Sigmoid colon (tissue), 7 donors: ENCODE results near the gene SH3RF2. TPM values are rescaled to one million over a fixed set of nuclear protein-coding genes. Genes with fewer than 3 reads are reported as not detected.

Experiments
- DNase-seq: peaks from one replicate; pipeline ENCODE4 v3.0.0-alpha.2; 2019
- H3K27ac ChIP-seq, 4 donors: fragments of 200-600 bp; sonication (generic); one replicate each; pipeline ENCODE4 v1.5.1; 2016 to 2019; ENCODE audit warnings: mild to moderate bottlenecking in 1 of 4
- H3K27me3 ChIP-seq, 3 donors: fragments of 200-600 bp; sonication (generic); one replicate each; pipeline ENCODE4 v1.5.1; 2019; ENCODE audit warnings: mild to moderate bottlenecking in 1 of 3
- H3K36me3 ChIP-seq, 4 donors: fragments of 200-600 bp; sonication (generic); one replicate each; pipeline ENCODE4 v1.5.1; 2016 to 2019
- H3K4me1 ChIP-seq, 4 donors: fragments of 200-600 bp; sonication (generic); one replicate each; pipeline ENCODE4 v1.5.1; 2017 to 2019
- H3K4me3 ChIP-seq, 4 donors: fragments of 200-600 bp; sonication (generic); one replicate each; pipeline ENCODE4 v1.5.1; 2017 to 2019; ENCODE audit warnings: mild to moderate bottlenecking in 2 of 4, moderate library complexity in 1 of 4
- H3K9me3 ChIP-seq, 4 donors: fragments of 200-600 bp in 3 of 4; sonication (generic) in 3 of 4; one replicate each; pipeline versions ENCODE4 v1.5.1 to v1.6.1; 2013 to 2019
- EP300 ChIP-seq, 4 donors: sonication (generic); formaldehyde crosslinking; IDR thresholded peaks; one replicate each; pipeline ENCODE4 v1.6.1; 2017; ENCODE audit warnings: antibody characterized with exemption in 4 of 4
- POLR2A ChIP-seq, 2 donors: fragments of 450-650 bp; IDR thresholded peaks; one replicate each; pipeline ENCODE4 v1.6.1; 2016; ENCODE audit warnings: antibody characterized with exemption in 2 of 2, mild to moderate bottlenecking in 2 of 2, moderate library complexity in 2 of 2
- POLR2AphosphoS5 ChIP-seq, 4 donors: sonication (generic); formaldehyde crosslinking; IDR thresholded peaks; one replicate each; pipeline ENCODE4 v1.6.1; 2017; ENCODE audit warnings: antibody characterized with exemption in 4 of 4
- WGBS, 2 donors: extraction: QIAGEN DNeasy Blood & Tissue Kit; methylation state at CpG; one replicate each; pipeline ENCODE4 v1.1.7; 2013; 5-methylcytosine and 5-hydroxymethylcytosine counted together
- intact Hi-C: fragments of 100-400 bp; cut with DNase I; formaldehyde crosslinking; loops from one replicate; pipeline ENCODE4 v1.15.1; 2023
- polyA plus RNA-seq, 3 donors: library from polyadenylated mRNA; stranded (reverse); fragments of 200-250 nt; gene quantifications; one replicate each; pipeline ENCODE4 v1.2.3, GENCODE V29; 2013
- total RNA-seq, 4 donors: library from RNA; depleted of rRNA; stranded (reverse); fragments of >200 nt; gene quantifications; one replicate each; pipeline ENCODE4 v1.1.0, GENCODE V29; 2016
- TF ChIP-seq, protein P1 (sequence below), 4 experiments: fragments of 450-650 bp in 3 of 4; fragments of 200-600 bp in 1 of 4; IDR thresholded peaks; one replicate each; pipeline ENCODE4 v1.5.1; 2016 to 2019; ENCODE audit warnings: antibody characterized with exemption in 4 of 4, mild to moderate bottlenecking in 3 of 4, moderate library complexity in 2 of 4
- donor health status: healthy with polysubstance abuse.
- donor health status: Bipolar disorder and iron deficiency.
- donor health status: healthy.

The SH3RF2 gene
- total and polyA plus RNA-seq, 7 donors, result 0.28 to 37.9 (median 1.4) TPM

DNA sequence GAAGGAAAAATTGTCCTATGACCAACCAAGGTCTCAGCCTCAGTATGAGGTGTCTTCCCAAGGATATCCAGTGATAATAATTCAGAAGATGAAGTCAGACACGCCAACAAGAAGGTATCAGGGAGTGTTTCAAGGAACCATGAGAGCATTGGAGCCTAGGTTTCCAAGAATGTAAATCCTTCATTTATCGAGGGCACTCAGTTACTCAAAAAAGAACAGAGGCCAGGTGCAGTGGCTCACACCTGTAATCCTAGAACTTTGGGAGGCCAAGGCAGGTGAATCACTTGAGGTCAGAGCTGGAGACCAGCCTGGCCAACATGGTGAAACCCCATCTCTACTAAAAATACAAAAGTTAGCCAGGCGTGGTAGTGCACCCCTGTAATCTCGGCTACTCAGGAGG, 98.2 kb downstream of the SH3RF2 start:
- Histone ChIP-seq H3K4me3 (no peak overlapping the region), H3K36me3 (no peaks in the 10 kb centered on the region), H3K4me1 (no peaks in the 10 kb centered on the region), H3K27ac (no peak overlapping the region), H3K9me3 (no peaks in the 10 kb centered on the region), H3K27me3 (no peaks in the 10 kb centered on the region)
- WGBS, 2 donors, result 69 to 94% methylated on average over 4 of the region's 4 CpGs
- intact Hi-C loops, result no loop called here
- DNase-seq, result no peak
- TF ChIP-seq, protein P1, sequence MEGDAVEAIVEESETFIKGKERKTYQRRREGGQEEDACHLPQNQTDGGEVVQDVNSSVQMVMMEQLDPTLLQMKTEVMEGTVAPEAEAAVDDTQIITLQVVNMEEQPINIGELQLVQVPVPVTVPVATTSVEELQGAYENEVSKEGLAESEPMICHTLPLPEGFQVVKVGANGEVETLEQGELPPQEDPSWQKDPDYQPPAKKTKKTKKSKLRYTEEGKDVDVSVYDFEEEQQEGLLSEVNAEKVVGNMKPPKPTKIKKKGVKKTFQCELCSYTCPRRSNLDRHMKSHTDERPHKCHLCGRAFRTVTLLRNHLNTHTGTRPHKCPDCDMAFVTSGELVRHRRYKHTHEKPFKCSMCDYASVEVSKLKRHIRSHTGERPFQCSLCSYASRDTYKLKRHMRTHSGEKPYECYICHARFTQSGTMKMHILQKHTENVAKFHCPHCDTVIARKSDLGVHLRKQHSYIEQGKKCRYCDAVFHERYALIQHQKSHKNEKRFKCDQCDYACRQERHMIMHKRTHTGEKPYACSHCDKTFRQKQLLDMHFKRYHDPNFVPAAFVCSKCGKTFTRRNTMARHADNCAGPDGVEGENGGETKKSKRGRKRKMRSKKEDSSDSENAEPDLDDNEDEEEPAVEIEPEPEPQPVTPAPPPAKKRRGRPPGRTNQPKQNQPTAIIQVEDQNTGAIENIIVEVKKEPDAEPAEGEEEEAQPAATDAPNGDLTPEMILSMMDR (IDR thresholded peaks at IDR 0.05), result no peak
- TF ChIP-seq POLR2AphosphoS5 (IDR thresholded peaks at IDR 0.05), result no peak
- no peak for TF ChIP-seq POLR2A (IDR thresholded peaks at IDR 0.05)
- TF ChIP-seq EP300 (IDR thresholded peaks at IDR 0.05), result no peak

DNA sequence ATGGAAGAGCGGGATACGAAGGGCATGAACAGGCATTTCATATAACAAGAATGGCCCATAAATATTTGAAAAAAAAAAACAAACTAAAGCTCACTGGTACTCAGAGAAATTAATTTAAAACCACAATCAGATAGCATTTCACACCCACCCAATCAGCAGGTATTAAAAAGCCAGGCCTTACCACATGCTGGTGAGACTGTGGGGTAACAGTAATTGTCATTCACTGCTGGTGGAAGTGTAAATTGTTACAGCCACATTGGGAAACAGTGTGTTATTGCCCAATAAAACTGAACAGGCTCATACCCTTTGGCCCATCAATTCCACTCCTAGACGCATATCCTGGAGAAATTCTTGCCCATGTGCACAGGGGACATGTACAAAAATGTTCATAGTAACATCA, 103.0 kb downstream of the SH3RF2 start:
- DNase-seq, result no peak
- TF ChIP-seq POLR2AphosphoS5 (IDR thresholded peaks at IDR 0.05) (no peak), EP300 (IDR thresholded peaks at IDR 0.05) (no peak), POLR2A (IDR thresholded peaks at IDR 0.05) (no peak)
- TF ChIP-seq, protein P1 (IDR thresholded peaks at IDR 0.05), result no peak
- H3K9me3 ChIP-seq, result no peaks in the 10 kb centered on the region
- intact Hi-C loops, result no loop called here
- no peaks in the 10 kb centered on the region for H3K4me1 ChIP-seq
- 48 to 63% methylated on average over 3 of the region's 3 CpGs for WGBS, 2 donors
- no peak overlapping the region for H3K4me3 ChIP-seq
- no peaks in the 10 kb centered on the region for H3K27me3 ChIP-seq
- H3K36me3 ChIP-seq, result no peaks in the 10 kb centered on the region
- H3K27ac ChIP-seq, result no peak overlapping the region

DNA sequence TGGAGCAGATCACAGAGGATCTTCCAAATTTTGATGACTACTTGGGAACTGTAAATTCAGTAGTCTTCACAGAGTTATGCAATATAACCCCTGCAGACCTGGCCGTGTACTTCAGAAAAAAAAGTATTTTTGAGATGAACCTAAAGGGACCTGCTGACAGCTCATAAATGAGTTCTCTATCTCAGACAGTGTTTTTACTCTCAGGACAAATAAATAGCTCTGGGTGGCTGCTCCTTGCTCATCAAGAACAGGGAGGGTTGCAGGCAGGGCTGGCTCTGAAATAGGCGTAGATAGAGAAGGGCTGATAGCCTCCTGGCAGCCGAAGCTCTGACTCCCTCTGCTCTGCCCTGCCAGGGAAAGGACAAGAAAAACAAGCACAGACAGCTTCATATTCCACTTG, 104.1 kb downstream of the SH3RF2 start:
- intact Hi-C loops, result no loop called here
- no peak for TF ChIP-seq POLR2A (IDR thresholded peaks at IDR 0.05)
- TF ChIP-seq POLR2AphosphoS5 (IDR thresholded peaks at IDR 0.05), result no peak
- TF ChIP-seq, protein P1 (IDR thresholded peaks at IDR 0.05), result no peak
- no peak for TF ChIP-seq EP300 (IDR thresholded peaks at IDR 0.05)
- no peak for DNase-seq
- Histone ChIP-seq H3K4me3 (no peak overlapping the region), H3K27ac (no peak overlapping the region), H3K27me3 (no peaks in the 10 kb centered on the region), H3K36me3 (no peaks in the 10 kb centered on the region), H3K9me3 (no peaks in the 10 kb centered on the region), H3K4me1 (no peaks in the 10 kb centered on the region)
- 35 to 44% methylated on average over 3 of the region's 3 CpGs for WGBS, 2 donors

DNA sequence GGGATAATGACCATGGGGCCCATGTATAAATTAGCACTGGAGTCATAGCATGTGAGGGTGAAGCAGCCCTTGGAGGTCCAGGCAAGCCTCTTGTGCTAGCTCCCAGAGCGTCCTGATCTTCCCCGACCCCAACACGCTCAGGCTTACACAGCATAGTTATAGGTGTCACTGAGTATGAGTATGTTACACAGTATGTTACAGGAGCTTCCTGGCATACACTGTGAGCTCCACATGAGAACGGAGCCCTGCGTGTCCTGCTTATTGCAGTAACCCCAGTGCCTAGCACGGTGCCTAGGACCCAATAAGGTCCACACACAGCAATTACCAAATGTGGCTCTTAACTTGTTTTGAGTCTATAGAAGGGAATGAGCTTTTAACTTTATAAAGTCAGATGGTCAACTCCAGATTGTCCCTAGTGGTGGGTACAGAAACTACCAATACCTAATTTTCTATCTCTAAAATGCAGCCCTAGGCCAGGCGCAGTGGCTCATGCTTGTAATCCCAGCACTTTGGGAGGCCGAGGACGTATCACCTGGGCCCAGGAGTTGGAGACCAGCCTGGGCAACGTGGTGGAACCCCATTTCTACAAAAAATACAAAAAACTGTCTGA, 104.9 kb downstream of the SH3RF2 start:
- TF ChIP-seq POLR2AphosphoS5 (IDR thresholded peaks at IDR 0.05) (no peak), EP300 (IDR thresholded peaks at IDR 0.05) (no peak), POLR2A (IDR thresholded peaks at IDR 0.05) (no peak)
- TF ChIP-seq, protein P1 (IDR thresholded peaks at IDR 0.05), result no peak
- Histone ChIP-seq H3K4me3 (no peak overlapping the region), H3K27ac (no peak overlapping the region), H3K27me3 (no peaks in the 10 kb centered on the region), H3K36me3 (no peaks in the 10 kb centered on the region), H3K4me1 (no peaks in the 10 kb centered on the region), H3K9me3 (no peaks in the 10 kb centered on the region)
- WGBS, 2 donors, result 86 to 89% methylated on average over 10 of the region's 10 CpGs
- no peak for DNase-seq
- intact Hi-C loops, result no loop called here
